Natural killer cell (primary cell): ENCODE measurements around the gene NOL4L. TPM values are rescaled to one million over a fixed set of nuclear protein-coding genes. Genes with fewer than 3 reads are reported as not detected.
"Not testable (repeated sequence)": the region's sequence is repeated elsewhere in the genome, so short reads cannot be mapped to it uniquely, and the experiment has no call there.

Source experiments
- ATAC-seq, 3 donors: fragments of 150-1000 bp in 2 of 3; fragments of 200-7000 bp in 1 of 3; cut with Tn5 transposase; 1 replicate in 1 of 3; 2 replicates in 2 of 3; pipeline ENCODE4 v1.10.0; 2021; ENCODE audit warnings: mild to moderate bottlenecking in 2 of 3, moderate library complexity in 2 of 3
- DNase-seq, 2 donors: peaks; one replicate each; pipeline versions ENCODE4 v3.0.0 to v3.0.0-alpha.2; 2013 to 2021; ENCODE audit warnings: mixed read lengths in 1 of 2
- H3K27ac ChIP-seq: one replicate; pipeline ENCODE4 v1.5.1; 2013; ENCODE audit warnings: mild to moderate bottlenecking, low read length
- H3K27me3 ChIP-seq: one replicate; pipeline ENCODE4 v1.6.1; 2013; ENCODE audit warnings: low read length; ENCODE audit not compliant: control insufficient read depth, insufficient read depth
- H3K36me3 ChIP-seq: one replicate; pipeline ENCODE4 v1.6.1; 2013; ENCODE audit warnings: low read length; ENCODE audit not compliant: control insufficient read depth, insufficient read depth
- H3K4me1 ChIP-seq: one replicate; pipeline ENCODE4 v1.6.1; 2013; ENCODE audit warnings: low read length; ENCODE audit not compliant: control insufficient read depth, insufficient read depth
- H3K4me3 ChIP-seq: one replicate; pipeline ENCODE4 v1.5.1; 2013; ENCODE audit warnings: low read length
- H3K9me3 ChIP-seq: one replicate; pipeline ENCODE4 v1.6.1; 2013; ENCODE audit warnings: low read length; ENCODE audit not compliant: control insufficient read depth, insufficient read depth
- H3K27ac Mint-ChIP-seq, 2 donors: one replicate each; pipeline ENCODE4 v1.8.0; 2022; ENCODE audit warnings: mild to moderate bottlenecking in 2 of 2, mixed read lengths in 2 of 2, moderate library complexity in 1 of 2
- H3K27me3 Mint-ChIP-seq, 2 donors: one replicate each; pipeline ENCODE4 v1.8.0; 2022; ENCODE audit warnings: low read depth in 2 of 2, mixed read lengths in 2 of 2
- H3K36me3 Mint-ChIP-seq: one replicate; pipeline ENCODE4 v1.8.0; 2022; ENCODE audit warnings: mixed read lengths
- H3K4me1 Mint-ChIP-seq, 2 donors: one replicate each; pipeline ENCODE4 v1.8.0; 2022; ENCODE audit warnings: mixed read lengths in 2 of 2
- H3K4me3 Mint-ChIP-seq: one replicate; pipeline ENCODE4 v1.8.0; 2022; ENCODE audit warnings: mild to moderate bottlenecking, moderate library complexity, mixed read lengths
- H3K9me3 Mint-ChIP-seq, 2 donors: one replicate each; pipeline ENCODE4 v1.8.0; 2022; ENCODE audit warnings: mixed read lengths in 2 of 2
- CTCF ChIP-seq: fragments of 200-600 bp; IDR thresholded peaks from one replicate; pipeline ENCODE4 v1.8.0; 2022; ENCODE audit warnings: antibody characterized with exemption
- WGBS: methylation state at CpG from one replicate; pipeline ENCODE4 v1.1.7; 2013; ENCODE audit warnings: missing lambda C conversion rate; ENCODE audit not compliant: insufficient coverage; 5-methylcytosine and 5-hydroxymethylcytosine counted together
- intact Hi-C: fragments of 100-400 bp; cut with micrococcal nuclease; formaldehyde crosslinking; loops from one replicate; pipeline ENCODE4 v1.14.2; 2022
- total RNA-seq, 4 donors: library from RNA; stranded (reverse); fragments of 120-200 nt in 1 of 4; gene quantifications; one replicate each; pipeline versions ENCODE4 v1.2.3 to v1.2.4, GENCODE V29; 2013 to 2022

The NOL4L gene
- total RNA-seq, 3 donors from 2014 or later (not counting 1 experiment from before 2014, with no cell fraction given), result 101 to 136 (median 114) TPM

DNA sequence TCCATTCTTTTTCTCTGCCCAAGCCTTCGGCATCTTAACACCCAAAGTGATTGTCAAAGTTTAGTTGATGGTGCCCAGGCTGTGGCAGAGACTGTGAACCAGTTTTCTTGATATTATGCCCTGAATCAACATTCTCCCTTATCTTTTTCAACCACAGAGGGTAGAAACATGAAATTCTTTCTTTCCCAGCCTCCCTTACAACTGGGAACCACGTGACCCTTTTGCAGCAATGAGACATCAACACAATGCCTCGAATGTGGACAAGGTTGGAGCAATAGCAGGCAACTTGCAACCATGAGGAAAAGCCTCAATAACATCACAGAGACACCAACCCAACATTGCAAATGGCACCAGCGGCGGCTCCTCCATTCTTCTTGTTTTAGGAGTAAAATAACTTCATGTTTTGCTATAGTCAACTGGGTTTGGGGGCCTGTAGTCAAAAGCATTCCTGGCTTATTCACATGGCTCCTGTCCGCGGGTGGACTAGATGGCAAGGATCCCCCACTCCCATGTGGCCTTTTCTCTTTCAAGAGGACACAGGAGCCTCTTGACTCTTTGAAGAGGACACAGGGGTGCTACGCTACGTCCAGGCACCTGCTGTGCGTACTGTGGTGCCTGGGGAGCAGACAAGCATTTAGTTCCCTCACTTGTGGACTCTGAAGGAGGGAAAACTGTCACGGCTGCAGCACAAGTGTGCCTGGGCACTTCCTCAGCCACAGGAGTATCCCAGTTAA, 90.5 kb downstream of the NOL4L start:
- H3K4me1 Mint-ChIP-seq, result peaks cover 45 to 66% of the 10 kb centered on the region in 2 donors
- H3K27ac Mint-ChIP-seq, result peak overlapping the region; percentile 65 to 83
- Histone ChIP-seq H3K4me1 (peaks cover 20% of the 10 kb centered on the region), H3K4me3 (no peak overlapping the region), H3K9me3 (no peaks in the 10 kb centered on the region), H3K27me3 (no peaks in the 10 kb centered on the region), H3K36me3 (peaks cover 13% of the 10 kb centered on the region), H3K27ac (no peak overlapping the region)
- WGBS, result 94% methylated on average over 11 of the region's 11 CpGs
- intact Hi-C loops, result no loop called here
- H3K4me3 Mint-ChIP-seq, result no peak overlapping the region
- no peaks in the 10 kb centered on the region for H3K9me3 Mint-ChIP-seq
- no peaks in the 10 kb centered on the region for H3K36me3 Mint-ChIP-seq
- H3K27me3 Mint-ChIP-seq, result no peaks in the 10 kb centered on the region
- DNase-seq, result no peak
- ATAC-seq, result no peak
- no peak for TF ChIP-seq CTCF

- Mint-ChIP-seq H3K9me3 (no peaks in the 10 kb centered on the region), H3K27me3 (no peaks in the 10 kb centered on the region), H3K27ac (peak overlapping the region in 1 of 2 donors; percentile 83), H3K4me1 (peaks cover 50 to 70% of the 10 kb centered on the region in 2 donors), H3K36me3 (no peaks in the 10 kb centered on the region), H3K4me3 (no peak overlapping the region)
- H3K4me3 ChIP-seq, result no peak overlapping the region
- no peaks in the 10 kb centered on the region for H3K27me3 ChIP-seq
- H3K4me1 ChIP-seq, result peaks cover 20% of the 10 kb centered on the region
- intact Hi-C loops, result no loop called here
- no peak overlapping the region for H3K27ac ChIP-seq
- peaks cover 13% of the 10 kb centered on the region for H3K36me3 ChIP-seq
- 98% methylated on average over 10 of the region's 10 CpGs for WGBS
- ATAC-seq (no peak), DNase-seq (no peak)
- no peak for TF ChIP-seq CTCF
- no peaks in the 10 kb centered on the region for H3K9me3 ChIP-seq
These were observed 91.8 kb downstream of the NOL4L start for GRCh38 chr20:32493356-32493755.

- 93% methylated on average over 3 of the region's 3 CpGs for WGBS
- H3K4me3 ChIP-seq, intact Hi-C loops, DNase-seq, ATAC-seq, H3K36me3 Mint-ChIP-seq, H3K9me3 ChIP-seq, H3K27me3 ChIP-seq, H3K4me3 Mint-ChIP-seq, H3K27me3 Mint-ChIP-seq, H3K27ac ChIP-seq, H3K9me3 Mint-ChIP-seq: not testable (repeated sequence)
- Histone ChIP-seq H3K36me3 (peaks cover 13% of the 10 kb centered on the region), H3K4me1 (peaks cover 15% of the 10 kb centered on the region)
- Mint-ChIP-seq H3K4me1 (peaks cover 50 to 74% of the 10 kb centered on the region in 2 donors), H3K27ac (peak overlapping the region; percentile 22 to 83)
These were observed 93.4 kb downstream of the NOL4L start for GRCh38 chr20:32491764-32492151.

DNA sequence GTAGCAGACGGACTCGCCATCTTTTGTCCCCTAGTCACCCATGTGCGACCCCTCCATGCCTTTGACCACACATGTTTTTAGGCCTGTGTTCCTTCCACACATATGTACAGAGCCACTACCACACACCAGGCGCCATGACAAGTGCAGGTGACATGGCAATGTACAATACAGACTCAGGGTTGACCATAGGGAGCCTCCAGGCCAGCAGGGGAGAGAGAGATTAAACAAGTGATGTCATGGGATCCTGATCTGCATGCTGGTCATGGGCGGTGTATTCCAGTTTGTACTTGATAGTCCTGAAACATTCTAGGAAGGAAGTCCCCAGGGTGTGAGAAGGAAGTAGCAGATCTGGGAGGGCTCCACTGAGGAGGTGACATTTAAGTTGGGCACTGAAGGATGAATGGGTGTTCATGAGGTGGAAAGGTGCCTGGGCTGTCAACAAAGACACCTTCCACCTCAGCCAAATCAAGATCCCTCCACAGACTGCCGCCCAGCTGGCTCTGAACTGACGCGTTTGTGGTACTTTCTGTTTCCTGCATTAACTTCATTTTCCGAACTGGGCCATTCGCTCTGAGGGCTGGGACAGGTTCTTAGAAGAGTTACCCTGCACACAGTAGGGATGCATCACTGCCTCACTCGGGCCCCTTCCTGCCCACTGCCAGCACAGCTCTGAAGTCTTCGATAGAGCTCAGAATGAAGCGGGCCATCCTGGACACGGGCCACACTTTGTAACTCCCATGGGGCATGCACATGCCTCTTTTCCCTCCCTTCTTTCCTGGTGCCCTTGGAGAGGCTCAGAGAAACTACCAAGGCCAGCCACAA, 94.0 kb downstream of the NOL4L start:
- 90% methylated on average over 14 of the region's 14 CpGs for WGBS
- Histone ChIP-seq H3K27me3 (no peaks in the 10 kb centered on the region), H3K27ac (no peak overlapping the region), H3K36me3 (peaks cover 13% of the 10 kb centered on the region), H3K4me1 (peaks cover 15% of the 10 kb centered on the region), H3K4me3 (no peak overlapping the region), H3K9me3 (no peaks in the 10 kb centered on the region)
- H3K27me3 Mint-ChIP-seq, result no peaks in the 10 kb centered on the region
- H3K36me3 Mint-ChIP-seq, result no peaks in the 10 kb centered on the region
- ATAC-seq (peak in 2 of 3 donors; percentile 18 to 38), DNase-seq (no peak)
- no peak overlapping the region for H3K4me3 Mint-ChIP-seq
- H3K4me1 Mint-ChIP-seq, result peaks cover 53 to 77% of the 10 kb centered on the region in 2 donors
- no peak for TF ChIP-seq CTCF
- peak overlapping the region; percentile 20 to 83 for H3K27ac Mint-ChIP-seq
- no peaks in the 10 kb centered on the region for H3K9me3 Mint-ChIP-seq
- intact Hi-C loops, result no loop called here
